OCI-LY3 (cell line): ENCODE results near the gene TMED1.

Source experiments
- H2AFZ ChIP-seq: fragments of 200-600, 300-600 bp; shearing (Covaris generic); 2 replicates; pipeline ENCODE4 v1.6.0; 2014; ENCODE audit warnings: antibody characterized with exemption, low read depth, low read length
- H3K27ac ChIP-seq: fragments of 200-600, 300-600 bp; sonication (generic); 2 replicates; pipeline ENCODE4 v1.5.1; 2014; ENCODE audit warnings: mild to moderate bottlenecking, low read length, moderate library complexity, mixed read lengths
- H3K27me3 ChIP-seq: fragments of 200-600, 300-600 bp; sonication (generic); 2 replicates; pipeline ENCODE4 v1.6.1; 2014; ENCODE audit warnings: low read depth, low read length, mixed read lengths
- H3K36me3 ChIP-seq: fragments of 200-600, 300-600 bp; sonication (generic); replicated peaks from 2 replicates; pipeline ENCODE3; 2014; ENCODE audit warnings: low read depth, low read length, mixed read lengths
- H3K4me1 ChIP-seq: fragments of 300-600, 200-600 bp; sonication (generic); 2 replicates; pipeline ENCODE4 v1.6.1; 2014; ENCODE audit warnings: low read length, mixed read lengths
- H3K4me2 ChIP-seq: fragments of 200-600, 300-600 bp; sonication (generic); 2 replicates; pipeline ENCODE4 v1.6.1; 2014; ENCODE audit warnings: low read length, mixed read lengths
- H3K4me3 ChIP-seq: fragments of 300-600, 200-600 bp; sonication (generic); 2 replicates; pipeline ENCODE4 v1.5.1; 2014; ENCODE audit warnings: antibody characterized with exemption, mild to moderate bottlenecking, low read length, moderate library complexity
- H3K79me2 ChIP-seq: fragments of 300-600, 200-600 bp; shearing (Covaris generic); 2 replicates; pipeline ENCODE4 v1.6.1; 2014; ENCODE audit warnings: mild to moderate bottlenecking, low read length, mixed read lengths
- H3K9ac ChIP-seq: fragments of 300-600, 200-600 bp; shearing (Covaris generic); 2 replicates; pipeline ENCODE4 v1.6.0; 2014; ENCODE audit warnings: mild to moderate bottlenecking, low read length, moderate library complexity
- H3K9me3 ChIP-seq: fragments of 200-600, 300-600 bp; shearing (Covaris generic); 2 replicates; pipeline ENCODE4 v1.6.1; 2014; ENCODE audit warnings: low read length, mixed read lengths; ENCODE audit not compliant: insufficient read depth
- H4K20me1 ChIP-seq: fragments of 200-600, 300-600 bp; sonication (generic); 2 replicates; pipeline ENCODE4 v1.6.1; 2016; ENCODE audit warnings: low read length, mixed read lengths; ENCODE audit not compliant: insufficient read depth
- CTCF ChIP-seq: fragments of 200-600, 300-600 bp; sonication (generic); IDR thresholded peaks from 2 replicates; pipeline ENCODE4 v1.5.1; 2014; ENCODE audit warnings: antibody characterized with exemption, low read length, low read depth
- EZH2phosphoT487 ChIP-seq: fragments of 200-600 bp; shearing (Covaris generic); IDR thresholded peaks from 2 replicates; pipeline ENCODE4 v1.6.1; 2018; ENCODE audit warnings: antibody characterized with exemption, mixed run types, low read depth

TMED1 gene

GRCh38 chr19:10817291-10818038 lies 18.5 kb downstream of the TMED1 start:
- H3K27ac ChIP-seq, result no peak overlapping the region
- no peak overlapping the region for H3K4me2 ChIP-seq
- H3K27me3 ChIP-seq, result no peaks in the 10 kb centered on the region
- H3K4me1 ChIP-seq, result no peaks in the 10 kb centered on the region
- H3K9me3 ChIP-seq, result no peaks in the 10 kb centered on the region
- no peaks in the 10 kb centered on the region for H3K79me2 ChIP-seq
- TF ChIP-seq CTCF (no peak), EZH2phosphoT487 (no peak)
- H3K36me3 ChIP-seq, result peaks cover 15% of the 10 kb centered on the region
- H4K20me1 ChIP-seq, result no peaks in the 10 kb centered on the region
- no peak overlapping the region for H3K4me3 ChIP-seq
- H3K9ac ChIP-seq, result no peak overlapping the region
- H2AFZ ChIP-seq, result no peak overlapping the region

- Histone ChIP-seq H4K20me1 (no peaks in the 10 kb centered on the region), H3K36me3 (peaks cover 13% of the 10 kb centered on the region)
These were observed 19.3 kb downstream of the TMED1 start for GRCh38 chr19:10816691-10817090.

GRCh38 chr19:10815969-10816644 lies 19.9 kb downstream of the TMED1 start:
- Histone ChIP-seq H3K9ac (no peak overlapping the region), H3K27ac (no peak overlapping the region), H2AFZ (no peak overlapping the region), H3K27me3 (no peaks in the 10 kb centered on the region), H3K36me3 (peaks cover 10% of the 10 kb centered on the region), H4K20me1 (no peaks in the 10 kb centered on the region), H3K4me3 (no peak overlapping the region), H3K79me2 (no peaks in the 10 kb centered on the region), H3K4me2 (no peak overlapping the region), H3K9me3 (no peaks in the 10 kb centered on the region), H3K4me1 (no peaks in the 10 kb centered on the region)
- TF ChIP-seq CTCF, result no peak
- TF ChIP-seq EZH2phosphoT487, result no peak

More at GRCh38 chr19:10816691-10817090, 19.3 kb downstream of the TMED1 start:
- H3K4me3 ChIP-seq, result no peak overlapping the region
- no peaks in the 10 kb centered on the region for H3K27me3 ChIP-seq
- H3K79me2 ChIP-seq, result no peaks in the 10 kb centered on the region
- TF ChIP-seq CTCF, result no peak
- TF ChIP-seq EZH2phosphoT487, result no peak
- H3K9ac ChIP-seq, result no peak overlapping the region
- H3K4me2 ChIP-seq, result no peak overlapping the region
- H3K4me1 ChIP-seq, result no peaks in the 10 kb centered on the region
- no peaks in the 10 kb centered on the region for H3K9me3 ChIP-seq
- no peak overlapping the region for H2AFZ ChIP-seq
- H3K27ac ChIP-seq, result no peak overlapping the region

GRCh38 chr19:10815007-10815536 lies 20.9 kb downstream of the TMED1 start:
- no peaks in the 10 kb centered on the region for H3K79me2 ChIP-seq
- no peak overlapping the region for H2AFZ ChIP-seq
- no peaks in the 10 kb centered on the region for H3K27me3 ChIP-seq
- H3K9ac ChIP-seq, result no peak overlapping the region
- H3K4me1 ChIP-seq, result no peaks in the 10 kb centered on the region
- H3K36me3 ChIP-seq, result peaks cover 1% of the 10 kb centered on the region
- no peaks in the 10 kb centered on the region for H3K9me3 ChIP-seq
- no peak overlapping the region for H3K4me3 ChIP-seq
- TF ChIP-seq CTCF, result no peak
- TF ChIP-seq EZH2phosphoT487, result no peak
- no peak overlapping the region for H3K27ac ChIP-seq
- H3K4me2 ChIP-seq, result no peak overlapping the region
- no peaks in the 10 kb centered on the region for H4K20me1 ChIP-seq
